WTC11 (cell line): ENCODE results near the gene EWSR1.

ENCODE experiments used
- CREM ChIP-seq: sonication (generic); formaldehyde crosslinking; IDR thresholded peaks from 2 replicates; pipeline ENCODE4 v1.8.1; 2022; ENCODE audit warnings: mild to moderate bottlenecking, missing genetic modification reagents, moderate library complexity
- FOXK1 ChIP-seq: sonication (generic); formaldehyde crosslinking; IDR thresholded peaks from 2 replicates; pipeline ENCODE4 v1.8.0; 2022; ENCODE audit warnings: mild to moderate bottlenecking, moderate library complexity, missing genetic modification reagents
- RELA ChIP-seq: sonication (generic); formaldehyde crosslinking; IDR thresholded peaks from 2 replicates; pipeline ENCODE4 v1.8.1; 2022; ENCODE audit warnings: missing genetic modification reagents, mild to moderate bottlenecking, borderline replicate concordance
- TEAD4 ChIP-seq: sonication (generic); formaldehyde crosslinking; IDR thresholded peaks from 2 replicates; pipeline ENCODE4 v1.8.0; 2022; ENCODE audit warnings: mild to moderate bottlenecking, missing genetic modification reagents
- ZNF121 ChIP-seq: sonication (generic); formaldehyde crosslinking; IDR thresholded peaks from 2 replicates; pipeline ENCODE4 v1.8.0; 2023; ENCODE audit warnings: missing genetic modification reagents
- ZNF232 ChIP-seq: sonication (generic); formaldehyde crosslinking; IDR thresholded peaks from 2 replicates; pipeline ENCODE4 v1.8.0; 2022; ENCODE audit warnings: mild to moderate bottlenecking, missing genetic modification reagents
- TF ChIP-seq, protein P1 (sequence below): fragments of 200-600 bp; IDR thresholded peaks from 2 replicates; pipeline ENCODE4 v1.8.0; 2022; ENCODE audit warnings: antibody characterized with exemption
- TF ChIP-seq, protein P2 (sequence below): sonication (generic); formaldehyde crosslinking; IDR thresholded peaks from 2 replicates; pipeline ENCODE4 v1.8.1; 2023; ENCODE audit warnings: mild to moderate bottlenecking, missing genetic modification reagents, moderate library complexity
- TF ChIP-seq, protein P3 (sequence below): sonication (generic); formaldehyde crosslinking; IDR thresholded peaks from 2 replicates; pipeline ENCODE4 v1.8.0; 2022; ENCODE audit warnings: mild to moderate bottlenecking, missing genetic modification reagents
- TF ChIP-seq, protein P4 (sequence below): sonication (generic); formaldehyde crosslinking; IDR thresholded peaks from 2 replicates; pipeline ENCODE4 v1.8.1; 2022; ENCODE audit warnings: low read depth, mild to moderate bottlenecking, moderate library complexity, missing genetic modification reagents, borderline replicate concordance

DNA sequence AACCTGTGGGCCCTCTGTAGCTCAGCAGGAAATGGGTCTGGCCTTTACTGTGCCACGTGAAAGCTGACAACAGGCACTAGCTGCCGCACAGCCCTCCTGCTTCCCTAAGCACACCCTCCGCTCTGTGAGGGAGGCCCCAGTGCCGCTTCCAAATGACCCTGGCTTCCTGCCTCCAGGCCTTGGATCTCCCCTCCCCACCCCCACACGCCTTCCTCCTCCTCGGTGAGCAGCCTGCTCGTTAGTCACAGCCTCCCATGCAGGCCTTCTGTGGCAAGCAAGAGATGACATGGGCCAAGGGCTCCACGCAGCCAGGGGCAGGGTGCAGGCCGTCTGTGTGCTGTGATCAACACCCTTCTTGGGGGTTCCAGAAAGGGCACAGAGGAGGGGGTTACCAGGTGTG lies 62.7 kb downstream of the EWSR1 start:
- TF ChIP-seq, protein P1, sequence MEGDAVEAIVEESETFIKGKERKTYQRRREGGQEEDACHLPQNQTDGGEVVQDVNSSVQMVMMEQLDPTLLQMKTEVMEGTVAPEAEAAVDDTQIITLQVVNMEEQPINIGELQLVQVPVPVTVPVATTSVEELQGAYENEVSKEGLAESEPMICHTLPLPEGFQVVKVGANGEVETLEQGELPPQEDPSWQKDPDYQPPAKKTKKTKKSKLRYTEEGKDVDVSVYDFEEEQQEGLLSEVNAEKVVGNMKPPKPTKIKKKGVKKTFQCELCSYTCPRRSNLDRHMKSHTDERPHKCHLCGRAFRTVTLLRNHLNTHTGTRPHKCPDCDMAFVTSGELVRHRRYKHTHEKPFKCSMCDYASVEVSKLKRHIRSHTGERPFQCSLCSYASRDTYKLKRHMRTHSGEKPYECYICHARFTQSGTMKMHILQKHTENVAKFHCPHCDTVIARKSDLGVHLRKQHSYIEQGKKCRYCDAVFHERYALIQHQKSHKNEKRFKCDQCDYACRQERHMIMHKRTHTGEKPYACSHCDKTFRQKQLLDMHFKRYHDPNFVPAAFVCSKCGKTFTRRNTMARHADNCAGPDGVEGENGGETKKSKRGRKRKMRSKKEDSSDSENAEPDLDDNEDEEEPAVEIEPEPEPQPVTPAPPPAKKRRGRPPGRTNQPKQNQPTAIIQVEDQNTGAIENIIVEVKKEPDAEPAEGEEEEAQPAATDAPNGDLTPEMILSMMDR: no peak
- TF ChIP-seq ZNF232 (CRISPR knock-in tag) (no peak), RELA (CRISPR knock-in tag) (no peak), CREM (CRISPR knock-in tag) (no peak), FOXK1 (CRISPR knock-in tag) (no peak), TEAD4 (CRISPR knock-in tag) (no peak), ZNF121 (CRISPR knock-in tag) (no peak)
- TF ChIP-seq, protein P2, sequence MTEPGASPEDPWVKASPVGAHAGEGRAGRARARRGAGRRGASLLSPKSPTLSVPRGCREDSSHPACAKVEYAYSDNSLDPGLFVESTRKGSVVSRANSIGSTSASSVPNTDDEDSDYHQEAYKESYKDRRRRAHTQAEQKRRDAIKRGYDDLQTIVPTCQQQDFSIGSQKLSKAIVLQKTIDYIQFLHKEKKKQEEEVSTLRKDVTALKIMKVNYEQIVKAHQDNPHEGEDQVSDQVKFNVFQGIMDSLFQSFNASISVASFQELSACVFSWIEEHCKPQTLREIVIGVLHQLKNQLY (CRISPR knock-in tag): no peak
- TF ChIP-seq, protein P3, sequence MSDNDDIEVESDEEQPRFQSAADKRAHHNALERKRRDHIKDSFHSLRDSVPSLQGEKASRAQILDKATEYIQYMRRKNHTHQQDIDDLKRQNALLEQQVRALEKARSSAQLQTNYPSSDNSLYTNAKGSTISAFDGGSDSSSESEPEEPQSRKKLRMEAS: no peak
- TF ChIP-seq, protein P4, sequence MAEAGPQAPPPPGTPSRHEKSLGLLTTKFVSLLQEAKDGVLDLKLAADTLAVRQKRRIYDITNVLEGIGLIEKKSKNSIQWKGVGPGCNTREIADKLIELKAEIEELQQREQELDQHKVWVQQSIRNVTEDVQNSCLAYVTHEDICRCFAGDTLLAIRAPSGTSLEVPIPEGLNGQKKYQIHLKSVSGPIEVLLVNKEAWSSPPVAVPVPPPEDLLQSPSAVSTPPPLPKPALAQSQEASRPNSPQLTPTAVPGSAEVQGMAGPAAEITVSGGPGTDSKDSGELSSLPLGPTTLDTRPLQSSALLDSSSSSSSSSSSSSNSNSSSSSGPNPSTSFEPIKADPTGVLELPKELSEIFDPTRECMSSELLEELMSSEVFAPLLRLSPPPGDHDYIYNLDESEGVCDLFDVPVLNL (CRISPR knock-in tag): no peak
